Epithelial cell of prostate (primary cell): ENCODE data around the gene PRPS1.
"Not testable (repeated sequence)": the region's sequence is repeated elsewhere in the genome, so short reads cannot be mapped to it uniquely, and the experiment has no call there.

ENCODE experiments used
- DNase-seq: peaks from one replicate; pipeline ENCODE4 v3.0.0-alpha.2; 2011; ENCODE audit warnings: low read depth, low spot score
- H3K27ac ChIP-seq: fragments of 450-650 bp; 2 replicates; pipeline ENCODE4 v1.5.1; 2017; ENCODE audit warnings: mild to moderate bottlenecking

PRPS1 gene

GRCh38 chrX:107628662-107629539 lies 591 bp downstream of the PRPS1 start:
- DNase-seq, result no peak
- no peak overlapping the region for H3K27ac ChIP-seq

GRCh38 chrX:107629540-107629909 lies 1.2 kb downstream of the PRPS1 start:
- H3K27ac ChIP-seq, result no peak overlapping the region
- no peak for DNase-seq

GRCh38 chrX:107630031-107630689 lies 1.9 kb downstream of the PRPS1 start:
- no peak overlapping the region for H3K27ac ChIP-seq
- no peak for DNase-seq

- DNase-seq, result no peak
Observed at GRCh38 chrX:107632346-107632745, 4.0 kb downstream of the PRPS1 start.

GRCh38 chrX:107646735-107647134 lies 18.4 kb downstream of the PRPS1 start:
- DNase-seq, result no peak
- H3K27ac ChIP-seq, result no peak overlapping the region

More at GRCh38 chrX:107632346-107632745, 4.0 kb downstream of the PRPS1 start:
- H3K27ac ChIP-seq, result no peak overlapping the region

GRCh38 chrX:107648332-107648731 lies 20.0 kb downstream of the PRPS1 start:
- no peak overlapping the region for H3K27ac ChIP-seq
- DNase-seq, result no peak

- peak overlapping the region; percentile 92 for H3K27ac ChIP-seq
- no peak for DNase-seq
Observed at GRCh38 chrX:107654566-107654871, 26.2 kb downstream of the PRPS1 start.

- DNase-seq, result peak; percentile 75
- peak overlapping the region; percentile 92 for H3K27ac ChIP-seq
Observed at GRCh38 chrX:107654872-107655761, 26.8 kb downstream of the PRPS1 start.

GRCh38 chrX:107656978-107657377 lies 28.7 kb downstream of the PRPS1 start:
- no peak for DNase-seq
- no peak overlapping the region for H3K27ac ChIP-seq

- H3K27ac ChIP-seq, result no peak overlapping the region
- DNase-seq, result no peak
Observed at GRCh38 chrX:107658660-107659059, 30.4 kb downstream of the PRPS1 start.

- H3K27ac ChIP-seq, result no peak overlapping the region
- no peak for DNase-seq
Observed at GRCh38 chrX:107659286-107659685, 31.0 kb downstream of the PRPS1 start.

- no peak for DNase-seq
- H3K27ac ChIP-seq, result no peak overlapping the region
Observed at GRCh38 chrX:107659768-107660167, 31.5 kb downstream of the PRPS1 start.

- no peak for DNase-seq
- no peak overlapping the region for H3K27ac ChIP-seq
Observed at GRCh38 chrX:107662145-107662544, 33.8 kb downstream of the PRPS1 start.

- no peak overlapping the region for H3K27ac ChIP-seq
- no peak for DNase-seq
Observed at GRCh38 chrX:107662824-107663223, 34.5 kb downstream of the PRPS1 start.

- no peak overlapping the region for H3K27ac ChIP-seq
- DNase-seq, result no peak
Observed at GRCh38 chrX:107666931-107667330, 38.6 kb downstream of the PRPS1 start.

GRCh38 chrX:107667426-107667825 lies 39.1 kb downstream of the PRPS1 start:
- no peak for DNase-seq
- H3K27ac ChIP-seq, result no peak overlapping the region

- DNase-seq, H3K27ac ChIP-seq: not testable (repeated sequence)
Observed at GRCh38 chrX:107668710-107669109, 40.4 kb downstream of the PRPS1 start.

- H3K27ac ChIP-seq, result no peak overlapping the region
- no peak for DNase-seq
Observed at GRCh38 chrX:107669261-107669660, 41.0 kb downstream of the PRPS1 start.

- DNase-seq, result no peak
- H3K27ac ChIP-seq, result no peak overlapping the region
Observed at GRCh38 chrX:107669885-107670628, 41.7 kb downstream of the PRPS1 start.

- DNase-seq, H3K27ac ChIP-seq: not testable (repeated sequence)
Observed at GRCh38 chrX:107671256-107671655, 42.9 kb downstream of the PRPS1 start.
